ENCODE data around the gene MYOM1.

GRCh38 chr18:3184275-3184963, 35.3 kb downstream of the MYOM1 start:
- TF ChIP-seq CTCF (conservative IDR thresholded peaks at IDR 0.05; ENCODE audit: low read length): no peak
- no peak for TF ChIP-seq EZH2phosphoT487 (IDR thresholded peaks at IDR 0.05; ENCODE audit: borderline replicate concordance, low read depth, low read length)
